ENCODE data around the gene LMX1B.

LMX1B gene

DNA sequence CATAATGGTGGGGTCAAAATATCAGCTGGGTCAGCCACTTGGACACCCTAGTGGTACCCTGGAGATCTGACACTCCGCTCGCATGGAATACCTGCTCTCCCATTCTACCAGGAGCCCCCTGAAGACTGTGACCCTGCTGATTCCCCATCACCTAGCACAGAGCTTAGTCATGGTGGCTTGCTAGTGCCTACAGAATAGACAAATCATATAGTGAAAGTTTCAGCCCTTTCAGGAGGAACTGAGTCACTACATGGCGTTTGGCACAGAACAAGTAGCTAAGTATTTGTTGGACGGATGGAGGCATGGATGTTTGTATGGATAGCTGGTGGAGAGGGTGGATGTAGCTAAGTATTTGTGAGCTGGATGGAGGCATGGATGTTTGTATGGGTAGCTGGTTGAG is 65.3 kb downstream of the LMX1B start:
- DNase-seq (ENCODE audit: low spot score), result no peak

DNA sequence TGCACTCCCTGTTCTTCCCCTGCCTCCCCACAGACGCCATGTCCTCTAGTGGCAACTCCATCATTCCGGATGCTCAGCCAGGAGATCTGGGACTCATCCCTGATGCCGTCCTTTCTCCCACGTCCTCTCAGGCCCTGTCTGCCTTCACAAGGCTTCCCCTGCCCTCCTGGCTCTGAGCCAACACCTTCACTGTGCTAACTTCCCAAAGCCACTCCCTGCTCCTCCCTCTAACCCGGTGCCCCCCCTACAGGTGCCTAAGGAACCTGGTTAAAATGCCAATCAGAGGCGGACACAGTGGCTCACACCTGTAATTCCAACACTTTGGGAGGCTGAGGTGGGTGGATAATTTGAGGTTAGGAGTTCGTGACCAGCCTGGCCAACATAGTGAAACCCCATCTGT is 67.6 kb downstream of the LMX1B start:
- no peak for DNase-seq (ENCODE audit: low spot score)

DNA sequence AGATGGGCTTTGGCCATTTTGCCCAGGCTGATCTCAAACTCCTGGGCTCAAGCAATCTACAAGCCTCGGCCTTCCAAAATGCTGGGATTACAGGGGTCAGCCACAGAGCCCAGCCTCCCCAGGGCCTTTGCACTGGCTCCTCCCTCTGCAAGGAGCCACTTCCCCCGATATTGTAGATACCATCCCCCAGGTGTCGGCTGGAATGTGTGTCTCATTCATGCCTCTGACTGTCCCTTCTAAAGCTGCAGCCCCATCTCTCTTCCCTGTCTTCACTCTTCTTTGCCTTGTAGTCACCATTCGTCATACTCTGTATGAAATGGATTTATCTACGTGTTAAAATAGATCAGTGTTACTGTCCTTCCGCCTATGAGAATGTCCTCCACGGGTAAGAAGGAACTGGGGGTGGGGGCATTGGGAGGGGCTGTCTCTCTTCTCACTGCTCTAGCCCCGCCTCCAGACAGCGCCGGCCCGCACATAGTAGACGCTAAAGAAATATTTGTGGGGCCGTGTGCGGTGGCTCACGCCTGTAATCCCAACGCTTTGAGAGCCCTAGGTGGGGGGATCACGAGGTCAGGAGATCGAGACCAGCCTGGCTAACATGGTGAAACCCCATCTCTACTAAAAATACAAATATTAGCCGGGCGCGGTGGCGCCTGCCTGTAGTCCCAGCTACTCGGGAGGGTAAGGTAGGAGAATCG is 68.5 kb downstream of the LMX1B start:
- no peak for DNase-seq (ENCODE audit: low spot score)

DNA sequence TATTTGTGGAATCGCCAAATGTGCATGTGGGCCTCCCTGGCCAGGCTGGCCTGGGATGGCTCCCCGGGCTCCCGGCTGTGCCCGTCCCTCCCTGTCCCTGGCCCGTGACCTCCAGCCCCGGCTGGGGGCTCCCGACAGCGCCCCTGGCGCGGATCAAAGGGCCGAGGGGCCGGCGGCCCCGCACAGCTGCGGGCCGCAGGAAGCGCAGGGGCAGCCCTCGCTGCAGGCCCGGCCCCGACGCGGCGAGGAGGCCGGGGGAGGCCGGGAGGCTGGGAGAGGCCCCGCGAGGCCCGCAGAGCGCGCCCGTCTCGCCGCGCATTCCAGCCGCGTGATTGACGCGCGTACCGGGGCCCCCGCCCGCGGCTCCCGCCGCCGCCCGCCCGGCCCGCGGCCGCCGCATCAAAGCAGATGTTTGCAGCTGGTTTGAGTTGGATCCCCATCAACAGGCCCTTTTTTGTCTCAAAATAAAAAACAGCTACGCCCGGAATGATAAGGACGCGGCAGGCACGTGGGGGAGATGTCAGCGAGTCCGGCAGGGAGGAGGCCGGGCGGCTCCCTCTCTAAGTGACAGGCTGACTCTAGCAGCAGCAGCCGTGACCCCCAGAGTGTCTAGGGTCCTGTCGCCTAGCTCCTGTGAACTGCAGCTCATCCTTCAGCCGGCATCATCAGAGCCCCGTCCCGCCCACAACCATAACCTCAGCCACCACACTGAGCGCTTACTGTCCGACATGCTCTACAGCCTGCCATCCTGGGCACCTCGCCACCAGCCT is 69.4 kb downstream of the LMX1B start:
- DNase-seq (ENCODE audit: low spot score), result no peak

DNA sequence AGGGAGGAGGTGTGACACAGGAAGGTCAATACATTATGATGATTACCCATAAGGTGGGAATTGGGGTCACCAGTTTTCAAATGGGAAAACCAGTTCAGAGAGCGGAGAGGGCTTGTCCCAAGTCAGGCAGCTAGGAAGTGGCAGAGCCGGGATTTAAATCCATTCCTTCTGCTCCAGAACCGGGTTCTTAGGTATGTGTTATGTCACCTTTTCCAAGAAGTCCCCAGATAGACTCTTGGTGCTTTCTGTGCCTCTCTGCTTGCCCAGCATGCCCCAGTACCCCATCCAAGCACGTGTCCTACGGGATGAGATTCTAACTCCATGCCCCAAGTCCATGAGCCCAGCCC is 69.9 kb downstream of the LMX1B start:
- no peak for DNase-seq (ENCODE audit: low spot score)

DNA sequence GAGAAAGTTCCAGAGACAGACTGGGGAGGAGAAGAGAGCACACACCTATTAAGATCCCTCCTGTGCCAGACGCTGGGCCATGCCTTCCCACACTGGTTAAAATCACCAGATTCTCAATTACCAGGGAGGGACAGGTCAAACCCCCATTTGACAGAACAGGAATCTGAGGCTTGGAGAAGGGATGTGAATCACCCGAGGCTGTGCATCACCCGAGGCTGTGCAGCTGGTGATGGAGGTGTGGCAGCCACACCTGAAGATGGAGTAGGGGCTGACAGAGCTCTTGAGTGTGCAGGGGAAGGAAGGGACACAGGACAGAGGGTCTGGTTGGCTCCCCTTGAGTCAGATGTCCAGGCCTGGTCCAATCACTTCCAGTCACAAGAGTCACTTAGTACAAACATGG is 70.6 kb downstream of the LMX1B start:
- no peak for DNase-seq (ENCODE audit: low spot score)

DNA sequence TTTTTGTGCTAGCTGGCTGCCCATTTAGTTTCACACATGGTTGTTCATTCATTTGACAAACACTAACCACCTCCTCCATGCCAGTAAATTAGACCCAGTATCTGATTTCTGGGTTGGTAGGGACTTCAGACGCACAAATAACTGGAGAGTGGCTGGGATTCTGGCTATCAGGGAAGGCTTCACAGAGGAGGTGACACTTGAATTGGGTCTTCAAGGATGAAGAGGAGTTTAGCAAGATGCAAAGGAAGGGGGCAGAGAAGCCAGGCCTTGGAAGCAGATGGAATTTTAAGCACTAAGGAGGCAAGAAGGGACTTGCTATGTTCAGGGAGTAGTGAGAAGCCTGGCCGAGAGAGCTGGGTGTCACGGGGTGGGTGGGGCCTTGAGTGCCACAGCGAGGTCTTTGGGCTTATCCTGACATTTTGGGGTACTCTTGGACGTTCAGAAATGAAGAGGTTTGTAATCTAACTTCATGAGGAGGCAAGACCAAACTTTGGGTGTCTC is 71.3 kb downstream of the LMX1B start:
- DNase-seq (ENCODE audit: low spot score), result no peak

DNA sequence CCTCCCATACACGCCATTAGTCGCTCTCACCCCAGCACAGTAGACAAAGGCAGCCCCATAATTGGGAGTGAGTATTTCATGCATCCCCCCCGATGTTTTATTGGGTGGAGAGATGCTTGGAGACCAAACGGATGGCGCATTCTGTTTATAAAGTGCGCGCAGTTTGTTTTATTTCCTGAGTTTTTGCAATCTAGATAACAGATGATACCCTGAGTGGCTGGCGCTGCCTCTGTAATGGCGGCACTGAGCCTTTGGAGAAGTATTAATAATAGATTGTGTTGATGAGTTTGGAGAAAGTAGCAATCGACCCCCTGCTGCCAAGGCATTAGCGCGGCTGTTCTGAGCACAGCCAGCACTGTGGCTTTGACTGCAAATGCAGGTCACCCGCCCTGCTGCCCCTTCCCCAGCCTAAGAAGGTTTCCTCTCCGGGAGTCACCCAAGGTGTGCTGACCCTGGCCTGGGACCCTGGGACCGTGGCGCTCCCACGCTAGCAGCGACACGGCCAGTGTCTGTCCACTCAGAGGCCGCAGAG is 74.3 kb downstream of the LMX1B start:
- no peak for DNase-seq (ENCODE audit: low spot score)

DNA sequence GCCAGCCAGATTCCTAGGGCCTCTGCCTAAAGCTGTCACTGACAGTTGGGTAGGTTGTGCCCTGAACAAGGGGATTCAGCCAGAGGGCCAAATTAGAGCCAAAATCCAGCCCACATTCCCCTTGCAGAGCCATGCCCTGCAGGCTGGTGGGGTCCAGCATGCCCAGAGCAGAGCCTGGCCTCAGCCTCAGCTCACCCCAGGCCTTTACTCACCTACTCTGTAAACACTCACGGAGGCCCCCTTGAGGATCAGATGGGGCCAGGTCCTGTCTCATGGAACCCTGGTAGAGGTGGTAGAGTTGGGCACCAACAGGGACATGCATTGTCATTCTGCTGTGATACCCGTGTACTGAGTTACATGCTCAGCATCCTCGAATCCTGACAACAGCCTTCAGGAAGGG is 74.9 kb downstream of the LMX1B start:
- no peak for DNase-seq (ENCODE audit: low spot score)

DNA sequence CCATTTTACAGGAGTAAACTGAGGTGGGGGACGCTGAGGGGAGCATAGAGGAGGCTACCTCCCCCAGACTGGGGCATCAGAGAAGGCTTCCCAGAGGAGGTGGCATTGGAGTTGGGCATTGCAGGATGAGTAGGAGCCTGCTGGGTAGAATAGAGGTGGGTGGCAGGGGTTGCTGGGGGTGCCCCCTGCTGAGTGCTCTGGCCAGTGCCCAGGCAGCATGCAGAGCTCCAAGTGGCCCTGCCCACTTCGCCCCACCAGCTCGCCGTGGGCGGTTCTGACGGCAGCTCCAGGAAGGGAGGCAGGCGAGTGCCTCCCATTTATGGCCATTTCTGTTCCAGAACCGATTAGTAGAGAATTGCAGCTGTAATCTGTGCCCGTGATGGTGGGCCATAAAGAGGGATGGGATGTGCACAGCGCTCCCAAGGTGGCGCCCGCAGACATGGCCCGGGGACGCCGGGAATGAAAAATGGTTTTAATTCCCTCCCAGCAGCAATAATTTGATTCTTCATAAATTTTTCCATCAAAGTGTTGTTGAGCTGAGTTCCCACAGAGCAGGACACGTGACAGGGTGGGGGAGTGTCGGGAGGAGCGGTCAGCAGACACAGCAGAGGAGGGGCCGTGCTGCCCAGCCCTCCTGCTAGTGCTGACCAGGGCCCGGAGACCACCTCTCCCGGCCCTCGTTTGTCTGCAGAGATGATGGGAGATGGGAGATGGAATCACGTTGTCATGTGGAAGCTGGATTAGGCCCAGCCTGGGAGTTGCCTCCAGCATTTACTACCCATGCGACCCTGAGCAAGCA is 75.5 kb downstream of the LMX1B start:
- DNase-seq (ENCODE audit: low spot score), result no peak

DNA sequence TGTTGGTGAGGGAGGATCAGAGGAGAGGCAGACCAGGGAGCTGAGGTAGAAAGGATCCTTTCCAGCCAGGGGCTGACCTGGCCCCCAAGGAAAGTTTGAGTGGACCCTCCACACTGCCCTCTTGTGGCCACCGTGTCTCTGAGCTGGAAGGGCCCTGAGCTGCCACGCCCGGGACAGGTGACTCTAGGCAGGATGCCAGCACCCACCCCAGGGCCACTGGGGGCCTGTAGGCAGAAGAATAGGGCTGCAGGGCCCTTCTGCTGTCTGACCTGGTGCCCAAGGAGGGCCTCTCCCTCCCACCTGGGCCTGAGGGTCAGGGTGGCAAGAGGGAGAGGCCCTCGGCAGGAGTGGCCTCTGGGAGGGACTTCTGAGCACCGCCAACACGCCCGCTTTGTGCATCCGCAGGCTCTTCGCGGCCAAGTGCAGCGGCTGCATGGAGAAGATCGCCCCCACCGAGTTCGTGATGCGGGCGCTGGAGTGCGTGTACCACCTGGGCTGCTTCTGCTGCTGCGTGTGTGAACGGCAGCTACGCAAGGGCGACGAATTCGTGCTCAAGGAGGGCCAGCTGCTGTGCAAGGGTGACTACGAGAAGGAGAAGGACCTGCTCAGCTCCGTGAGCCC is 76.8 kb downstream of the LMX1B start:
- DNase-seq (ENCODE audit: low spot score), result peak; percentile 21

DNA sequence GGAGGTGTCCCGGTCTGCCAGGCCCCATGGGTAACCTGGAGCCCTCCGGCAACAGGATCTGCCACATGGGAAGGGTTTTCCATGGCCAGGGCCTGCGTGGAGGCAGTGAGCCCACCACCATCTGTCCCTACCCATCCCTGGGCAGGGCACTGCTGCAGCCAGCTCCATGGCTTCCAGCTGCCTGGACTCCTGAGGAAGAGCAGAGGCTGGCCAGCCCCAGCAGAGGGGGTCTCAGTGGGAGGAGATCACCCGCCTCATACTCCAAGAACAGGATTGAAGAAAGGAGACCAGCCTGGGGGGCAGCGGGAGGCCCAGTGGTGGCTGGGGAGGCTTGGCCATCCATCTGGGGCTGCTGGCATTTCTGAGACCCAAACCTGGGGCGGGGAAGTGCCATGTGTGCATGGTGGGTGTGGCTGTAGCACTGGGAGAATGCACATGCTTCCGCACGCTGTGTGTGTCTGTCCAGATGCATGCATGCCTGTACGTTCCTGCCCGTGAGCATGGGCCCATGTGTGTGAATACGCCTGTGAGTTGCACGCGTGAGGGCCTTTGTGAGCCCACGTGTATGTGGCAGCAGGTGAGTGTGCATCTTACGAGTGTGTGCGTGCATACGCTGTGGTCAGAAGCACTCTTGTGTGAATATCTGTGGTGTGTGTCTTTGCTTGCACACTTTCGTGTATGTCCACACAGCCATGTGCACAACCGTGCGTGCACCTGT is 78.5 kb downstream of the LMX1B start:
- DNase-seq (ENCODE audit: low spot score), result no peak

DNA sequence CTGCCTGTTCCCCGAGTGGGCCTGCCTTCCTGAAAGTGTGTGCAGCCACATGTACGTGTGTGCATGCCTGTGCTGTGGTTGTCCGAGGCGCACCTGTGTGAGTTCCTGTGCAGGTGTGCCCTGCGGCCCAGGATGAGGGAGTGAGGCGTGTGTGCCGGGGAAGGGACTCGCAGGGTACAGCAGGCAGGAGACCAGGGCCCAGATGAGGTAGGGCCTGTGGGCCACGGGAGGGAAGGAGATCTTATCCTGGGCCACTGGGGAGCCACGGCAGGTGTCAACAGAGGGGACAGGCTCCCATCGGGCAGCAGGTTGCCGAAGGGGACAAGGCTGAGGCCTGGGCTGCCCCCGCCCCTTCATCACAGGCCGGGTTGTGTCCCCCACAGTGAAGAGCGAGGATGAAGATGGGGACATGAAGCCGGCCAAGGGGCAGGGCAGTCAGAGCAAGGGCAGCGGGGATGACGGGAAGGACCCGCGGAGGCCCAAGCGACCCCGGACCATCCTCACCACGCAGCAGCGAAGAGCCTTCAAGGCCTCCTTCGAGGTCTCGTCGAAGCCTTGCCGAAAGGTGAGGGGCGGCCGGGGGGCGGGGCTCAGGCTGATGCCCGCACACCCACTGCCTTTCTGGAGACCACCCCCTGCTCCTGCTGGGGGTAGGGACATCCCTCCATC is 79.2 kb downstream of the LMX1B start:
- no peak for DNase-seq (ENCODE audit: low spot score)

DNA sequence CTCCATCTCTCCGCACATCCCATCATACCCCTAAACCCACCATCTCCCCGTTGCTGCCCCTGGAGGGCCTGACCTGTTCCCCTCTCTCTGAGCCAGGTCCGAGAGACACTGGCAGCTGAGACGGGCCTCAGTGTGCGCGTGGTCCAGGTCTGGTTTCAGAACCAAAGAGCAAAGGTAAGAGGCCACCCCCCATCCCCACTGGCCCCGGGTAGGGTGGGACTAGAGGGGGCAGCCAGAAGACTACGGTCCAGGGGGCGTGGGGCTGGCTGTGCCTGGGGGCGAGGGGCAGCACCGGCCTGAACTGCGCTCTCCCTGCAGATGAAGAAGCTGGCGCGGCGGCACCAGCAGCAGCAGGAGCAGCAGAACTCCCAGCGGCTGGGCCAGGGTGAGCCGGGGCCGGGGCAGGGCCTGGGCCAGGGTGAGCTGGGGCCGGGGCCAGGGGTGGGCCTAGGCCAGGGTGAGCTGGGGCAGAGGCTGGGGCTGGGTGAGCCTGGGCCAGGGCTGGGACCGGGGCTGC is 79.8 kb downstream of the LMX1B start:
- DNase-seq (ENCODE audit: low spot score), result no peak

DNA sequence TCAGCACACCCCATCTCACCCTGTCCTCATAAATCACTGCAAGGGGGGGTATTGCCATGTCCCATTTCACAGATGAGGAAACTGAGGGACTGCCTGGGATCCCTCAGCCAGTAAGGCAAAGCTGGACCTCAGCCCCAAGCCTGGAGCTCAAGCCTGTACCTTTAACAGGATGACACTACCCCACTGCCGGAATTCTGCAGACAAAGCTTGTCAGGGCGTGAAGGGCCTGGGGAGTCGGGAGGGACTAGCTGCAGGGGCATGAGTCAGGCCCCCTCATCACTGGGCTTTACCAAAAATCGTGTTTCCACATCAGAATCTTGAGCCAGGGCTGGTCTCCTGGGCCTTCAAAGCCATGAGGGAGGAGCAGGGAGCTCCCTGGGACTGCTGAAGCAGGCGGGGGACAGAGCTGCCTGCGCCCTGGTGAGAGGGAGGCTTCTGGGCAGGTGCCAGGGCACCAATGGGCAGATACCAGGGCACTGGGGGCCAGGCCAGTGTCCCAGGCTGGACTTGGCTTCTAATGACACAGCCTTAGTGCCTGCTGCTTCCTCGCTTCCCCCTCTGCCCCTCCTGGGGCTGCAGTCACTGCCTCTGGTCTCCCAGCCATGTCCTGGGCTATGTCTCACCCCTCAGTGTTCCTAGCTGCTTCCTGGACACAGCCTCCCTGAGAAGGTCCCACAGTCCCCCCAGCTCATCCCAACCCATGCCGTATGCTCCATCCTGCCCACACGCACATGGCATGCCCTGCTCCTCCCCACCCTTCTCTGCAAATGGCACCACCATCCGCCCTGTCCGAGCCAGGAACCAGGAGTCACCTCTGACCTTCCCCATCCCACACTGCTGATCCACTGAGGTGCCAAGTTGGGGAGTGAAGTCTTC is 80.7 kb downstream of the LMX1B start:
- DNase-seq (ENCODE audit: low spot score), result no peak

DNA sequence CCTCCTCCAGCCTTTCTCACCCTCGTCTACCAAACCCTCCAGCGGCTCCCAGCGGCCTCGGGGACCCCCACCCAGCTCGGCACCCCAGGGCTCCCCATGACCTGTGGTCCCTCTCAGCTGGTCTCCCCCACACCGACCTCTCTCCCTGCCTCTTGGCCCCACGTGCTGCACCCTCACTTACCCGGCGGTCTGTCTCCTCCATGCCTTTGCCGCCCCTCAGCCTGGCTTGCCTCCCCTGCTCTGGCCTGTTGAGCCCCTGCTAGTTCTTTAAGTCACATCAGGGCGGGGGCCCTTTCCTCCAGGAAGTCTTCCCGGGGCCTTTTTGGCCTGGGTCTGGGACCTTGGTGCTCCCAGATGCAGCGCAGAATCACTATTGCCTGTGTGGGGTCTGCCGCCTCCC is 81.5 kb downstream of the LMX1B start:
- no peak for DNase-seq (ENCODE audit: low spot score)

DNA sequence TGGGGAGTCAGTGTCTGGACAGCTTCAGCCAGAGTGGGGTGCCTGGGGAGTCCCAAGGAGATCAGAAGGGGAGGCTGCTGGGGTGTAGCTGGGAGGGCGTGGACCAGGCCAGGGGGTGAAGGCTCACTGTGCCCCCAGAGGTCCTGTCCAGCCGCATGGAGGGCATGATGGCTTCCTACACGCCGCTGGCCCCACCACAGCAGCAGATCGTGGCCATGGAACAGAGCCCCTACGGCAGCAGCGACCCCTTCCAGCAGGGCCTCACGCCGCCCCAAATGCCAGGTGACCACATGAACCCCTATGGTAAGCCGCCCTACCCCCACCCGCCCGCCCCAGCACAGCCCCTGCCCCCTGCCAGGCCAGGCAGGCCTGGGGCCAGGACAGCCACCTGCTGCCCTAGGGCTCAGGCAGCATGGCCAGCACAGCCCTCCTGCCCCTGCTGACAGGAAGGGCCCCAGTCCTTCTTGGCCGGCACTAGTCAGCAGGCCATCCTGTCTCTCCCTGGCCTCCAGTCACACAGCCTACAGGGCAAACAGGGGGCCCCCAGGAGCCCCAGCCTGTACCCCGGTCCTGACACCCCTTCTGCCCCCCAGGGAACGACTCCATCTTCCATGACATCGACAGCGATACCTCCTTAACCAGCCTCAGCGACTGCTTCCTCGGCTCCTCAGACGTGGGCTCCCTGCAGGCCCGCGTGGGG is 82.1 kb downstream of the LMX1B start:
- no peak for DNase-seq (ENCODE audit: low spot score)

DNA sequence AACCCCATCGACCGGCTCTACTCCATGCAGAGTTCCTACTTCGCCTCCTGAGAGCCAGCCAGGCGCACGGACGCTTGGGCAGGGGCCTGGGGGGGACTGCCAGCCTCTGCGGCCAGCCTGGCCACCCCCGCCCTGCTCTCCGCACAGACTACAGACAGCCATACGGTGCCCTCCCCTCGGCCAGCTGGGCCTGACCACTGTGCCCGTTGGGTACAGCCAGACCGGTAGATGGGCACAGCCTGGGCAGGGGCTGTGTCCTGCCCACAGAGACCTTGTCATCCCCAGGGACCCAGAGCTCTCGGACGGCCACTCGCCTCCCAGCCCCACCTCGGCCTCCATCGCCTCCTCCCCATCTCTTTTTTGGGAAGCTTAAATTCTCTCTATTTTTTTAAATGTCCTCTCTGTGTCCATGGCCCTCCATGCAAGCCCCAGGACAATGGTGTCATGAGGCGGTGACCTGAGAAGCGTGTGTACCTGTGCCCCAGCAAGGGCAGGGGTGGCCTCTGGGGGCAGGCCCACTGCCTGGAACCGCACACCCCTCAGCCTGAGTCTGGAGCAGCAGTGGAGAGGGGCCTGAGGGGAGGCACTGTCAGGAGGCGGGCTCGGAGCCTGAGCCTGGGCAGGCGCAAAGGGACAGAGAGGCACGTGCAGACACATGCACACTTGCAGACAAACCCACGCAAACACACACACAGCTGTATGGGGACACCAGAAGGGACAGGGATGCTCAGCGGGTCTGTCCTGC is 82.8 kb downstream of the LMX1B start:
- DNase-seq (ENCODE audit: low spot score), result no peak
